Activated CD8-positive, alpha-beta memory T cell treated with anti-CD3 and anti-CD28 coated beads for 1 hour (primary cell): ENCODE measurements around the gene PLA2G1B.

Experiments
- DNase-seq, 2 donors: peaks; one replicate each; pipeline ENCODE4 v3.0.0-alpha.2; 2020; ENCODE audit warnings: low read depth in 1 of 2; ENCODE audit errors: extremely low read depth in 1 of 2

The PLA2G1B gene

DNA sequence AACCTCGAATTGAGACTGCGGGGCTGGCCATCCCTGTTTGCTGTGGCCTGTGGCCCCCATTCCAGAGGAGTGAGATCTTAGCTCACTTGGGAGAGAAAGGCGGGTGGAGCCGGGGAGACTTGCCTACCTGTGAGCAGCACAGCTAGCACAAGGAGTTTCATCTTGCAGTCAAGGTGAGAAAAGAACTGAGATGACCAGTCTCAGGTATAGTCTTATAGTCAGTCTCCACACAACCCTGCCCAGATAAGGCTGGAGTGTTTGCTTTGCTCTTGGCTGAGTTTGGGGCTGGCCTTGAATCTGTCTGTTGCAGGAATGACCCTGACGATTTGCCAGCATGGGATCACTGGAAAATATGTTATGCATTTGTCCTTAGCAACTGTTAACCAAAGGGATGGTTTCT, at the start of gene PLA2G1B:
Gene PLA2G1B (minus strand): TSS at position 187 of the 400 bp plus-strand sequence. CDS start 26 bp downstream, at position 161.
- no peak for DNase-seq

DNA sequence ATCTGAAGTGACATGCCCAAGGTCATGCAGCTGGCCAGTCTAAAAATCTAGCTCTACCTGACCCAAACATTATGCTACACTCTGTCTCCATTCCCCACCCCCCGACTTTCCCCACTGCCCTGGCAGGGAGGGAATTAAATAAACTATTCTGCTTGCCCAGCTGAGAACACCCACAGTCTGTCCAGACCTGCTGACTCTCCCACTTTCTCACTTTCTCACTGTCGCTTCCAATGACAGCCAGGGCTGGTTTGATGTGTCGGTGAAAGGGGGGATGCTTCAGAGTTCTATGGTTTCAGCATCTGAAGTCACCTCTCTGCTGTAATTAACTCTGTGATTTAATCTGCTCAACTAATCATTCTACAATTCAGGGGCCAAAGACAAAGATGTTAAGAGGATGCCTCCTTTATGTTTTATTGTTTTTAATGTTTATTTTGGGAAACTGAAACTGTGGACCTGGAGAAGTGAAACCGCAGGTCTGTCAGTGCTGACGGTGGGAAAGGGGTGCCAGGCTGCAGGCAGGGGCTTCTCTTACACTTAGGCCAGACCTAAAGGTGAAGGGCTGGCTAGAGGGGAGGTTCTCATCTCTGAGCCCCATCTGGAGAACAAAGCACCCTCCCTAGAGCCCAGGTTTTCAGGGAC, 49.5 kb upstream of the PLA2G1B start:
- DNase-seq, result no peak

- no peak for DNase-seq
Observed at GRCh38 chr12:120376416-120376815, 48.8 kb upstream of the PLA2G1B start.

GRCh38 chr12:120376009-120376408, 48.4 kb upstream of the PLA2G1B start:
- no peak for DNase-seq

DNA sequence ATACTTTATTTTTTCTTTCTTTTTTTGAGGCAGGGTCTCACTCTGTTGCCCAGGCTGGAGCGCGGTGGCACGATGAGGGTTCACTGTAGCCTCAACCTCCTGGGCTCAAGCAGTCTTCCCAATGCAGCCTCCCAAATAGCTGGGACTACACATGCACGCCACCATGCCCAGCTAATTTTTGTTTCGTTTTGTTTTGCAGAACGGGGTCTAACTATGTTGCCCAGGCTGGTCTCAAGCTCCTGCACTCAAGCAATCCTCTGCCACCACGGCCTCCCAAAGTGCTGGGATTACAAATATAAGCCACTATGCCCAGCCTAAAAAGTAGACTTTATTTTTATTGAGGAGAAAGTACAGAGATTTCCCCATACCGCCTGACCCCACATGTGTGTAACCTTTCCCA, 46.1 kb upstream of the PLA2G1B start:
- DNase-seq, result no peak

DNA sequence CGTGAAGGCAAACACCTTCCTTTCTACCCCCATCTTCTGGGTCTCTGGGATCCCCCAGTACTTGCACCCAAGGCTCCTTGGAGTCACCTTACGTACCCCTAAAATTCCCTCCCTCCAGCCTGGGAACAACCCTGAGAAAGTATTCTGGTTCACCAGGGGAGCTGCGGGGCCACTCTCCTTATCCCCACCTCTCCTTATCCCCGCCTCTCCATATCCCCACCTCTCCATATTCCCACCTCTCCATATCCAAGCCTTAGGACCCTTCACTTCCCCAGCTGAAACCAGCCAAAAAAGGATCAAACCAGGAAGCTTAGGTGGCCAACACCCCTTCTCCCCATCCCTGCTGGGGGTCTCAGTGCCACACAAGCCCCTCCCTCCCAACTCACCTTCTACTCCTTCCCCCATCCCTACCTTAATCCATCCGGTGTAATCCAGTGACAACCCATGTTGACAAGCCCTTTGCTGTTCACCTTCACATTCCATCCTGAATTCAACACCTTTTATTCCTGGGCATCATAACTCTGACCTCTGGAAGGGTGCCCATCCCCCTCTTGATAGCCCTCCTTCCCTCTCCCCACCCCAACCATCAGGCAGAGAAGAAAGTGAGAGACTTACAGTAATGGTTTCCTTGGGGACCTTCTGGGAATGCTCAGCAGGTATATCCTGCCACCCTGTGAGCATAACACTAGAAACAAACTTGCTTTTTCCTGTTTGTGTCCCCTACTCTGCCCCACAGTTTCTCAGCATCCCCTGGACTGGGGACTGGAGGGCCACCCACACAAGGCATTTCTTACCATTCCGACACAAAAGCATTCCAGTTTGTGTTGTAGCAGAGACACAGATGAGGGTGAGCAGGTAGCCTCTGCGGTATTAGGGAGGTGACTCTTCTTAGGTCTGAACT, 43.0 kb upstream of the PLA2G1B start:
- no peak for DNase-seq

GRCh38 chr12:120369603-120370342, 42.2 kb upstream of the PLA2G1B start:
- DNase-seq, result no peak

DNA sequence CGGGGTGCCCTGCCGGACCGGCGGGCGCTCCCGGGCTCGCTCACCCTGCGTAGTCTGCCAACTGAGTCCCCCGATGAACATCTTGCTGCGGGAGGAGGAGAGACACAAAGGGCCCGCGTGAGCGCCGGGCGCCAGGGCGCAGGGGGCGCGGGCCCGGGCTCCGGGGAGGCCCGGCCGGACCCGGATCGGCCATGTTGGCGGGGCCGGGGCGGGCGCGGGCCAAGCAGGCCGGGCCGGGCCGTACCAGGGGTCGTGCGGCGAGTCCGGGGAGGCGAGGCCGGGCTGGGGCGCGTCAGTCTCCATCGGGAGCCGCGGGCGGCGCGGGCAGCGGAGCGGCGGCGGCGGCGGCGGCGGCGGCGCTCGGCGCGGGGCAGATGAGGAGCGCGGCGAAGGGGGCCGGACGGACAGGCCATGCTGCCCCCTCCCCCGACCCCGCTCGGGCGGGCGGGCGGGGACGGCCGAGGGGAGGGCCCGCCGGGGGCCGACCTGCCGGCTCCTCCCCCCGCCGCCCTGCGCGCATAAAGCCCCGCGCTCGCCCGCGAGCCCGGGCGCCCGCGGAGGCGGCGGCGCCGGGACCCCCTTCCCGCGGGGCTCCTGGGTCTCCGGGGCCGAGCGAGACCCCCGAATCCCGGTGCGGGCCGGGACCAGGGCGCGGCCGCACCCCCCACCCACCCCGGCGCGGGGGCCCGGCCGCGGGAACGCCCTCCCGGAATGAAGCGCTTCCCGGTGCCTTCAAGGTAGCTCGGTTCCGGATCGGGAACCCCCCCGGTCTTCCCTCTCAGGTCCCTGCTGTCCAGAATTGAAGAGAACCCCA, 41.4 kb upstream of the PLA2G1B start, which contains the start of gene MSI1:
Gene MSI1 (minus strand): TSS at position 376 of the 814 bp plus-strand sequence. CDS start 73 bp downstream, at position 303.
- no peak for DNase-seq

GRCh38 chr12:120367924-120368788, 40.6 kb upstream of the PLA2G1B start:
- DNase-seq, result no peak

- no peak for DNase-seq
Observed at GRCh38 chr12:120367233-120367923, 39.8 kb upstream of the PLA2G1B start.

- no peak for DNase-seq
Observed at GRCh38 chr12:120366845-120367232, 39.3 kb upstream of the PLA2G1B start.

- DNase-seq, result no peak
Observed at GRCh38 chr12:120366341-120366705, 38.7 kb upstream of the PLA2G1B start.

GRCh38 chr12:120365675-120366340, 38.2 kb upstream of the PLA2G1B start:
- no peak for DNase-seq

- no peak for DNase-seq
Observed at GRCh38 chr12:120364487-120364886, 36.9 kb upstream of the PLA2G1B start.

GRCh38 chr12:120363274-120363855, 35.8 kb upstream of the PLA2G1B start:
- no peak for DNase-seq

- no peak for DNase-seq
Observed at GRCh38 chr12:120362516-120363273, 35.1 kb upstream of the PLA2G1B start.

DNA sequence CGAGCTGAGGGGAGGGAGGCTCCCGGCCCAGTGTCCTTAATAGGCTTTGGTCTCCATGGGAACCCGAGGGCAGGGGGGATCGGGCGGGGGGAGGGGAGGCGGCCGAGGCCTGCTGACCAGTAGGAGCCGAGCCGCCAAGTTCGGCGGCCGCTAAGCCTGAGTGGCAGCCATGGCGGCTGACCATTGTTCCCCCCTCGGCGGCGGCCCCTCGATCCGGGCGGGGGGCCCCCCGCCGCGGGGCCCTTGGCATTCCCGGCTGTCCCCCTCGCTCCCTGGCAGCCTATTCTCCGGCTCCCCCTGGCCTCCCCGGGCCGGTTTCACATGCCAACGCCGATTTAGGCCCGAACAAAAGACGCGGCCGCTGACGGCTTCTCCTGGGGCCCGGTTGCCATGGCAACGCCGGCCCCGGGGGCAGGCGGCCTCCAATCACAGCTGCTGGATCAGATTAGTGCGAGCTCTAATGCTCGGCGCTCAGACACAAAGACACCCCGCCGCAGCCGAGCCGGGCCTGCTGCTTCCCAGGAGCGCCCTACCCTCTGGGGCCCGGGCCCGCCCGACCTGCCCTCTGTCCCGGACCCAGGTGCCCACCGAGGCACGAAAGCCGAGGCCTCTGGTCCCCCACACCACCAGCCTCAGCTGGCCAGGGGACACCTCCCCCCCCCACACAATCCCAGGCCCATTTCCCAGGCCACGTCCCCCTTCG, 34.1 kb upstream of the PLA2G1B start:
- no peak for DNase-seq
